Stimulated activated naive CD8-positive, alpha-beta T cell treated with anti-CD3 and anti-CD28 coated beads, Interleukin-15, Interleukin-2, amounts not matched to agents 100 ng/mL and 50 ng/mL, for 24 hours (primary cell): ENCODE measurements around the gene KLHL29.

ENCODE experiments used
- H3K27ac Mint-ChIP-seq: one replicate; pipeline ENCODE4 v1.8.0; 2021; ENCODE audit warnings: mild to moderate bottlenecking, mixed read lengths
- H3K27me3 Mint-ChIP-seq: one replicate; pipeline ENCODE4 v1.8.0; 2021; ENCODE audit warnings: mixed read lengths
- H3K36me3 Mint-ChIP-seq: one replicate; pipeline ENCODE4 v1.8.0; 2021; ENCODE audit warnings: low read depth, mixed read lengths
- H3K4me1 Mint-ChIP-seq: one replicate; pipeline ENCODE4 v1.8.0; 2021; ENCODE audit warnings: low read depth, mixed read lengths
- H3K4me3 Mint-ChIP-seq: one replicate; pipeline ENCODE4 v1.8.0; 2021; ENCODE audit warnings: mild to moderate bottlenecking, mixed read lengths
- H3K9me3 Mint-ChIP-seq: one replicate; pipeline ENCODE4 v1.8.0; 2021; ENCODE audit warnings: mixed read lengths

KLHL29 gene

GRCh38 chr2:23696752-23697045 lies 311.7 kb downstream of the KLHL29 start:
- Mint-ChIP-seq H3K27ac (no peak overlapping the region), H3K36me3 (peaks cover 6% of the 10 kb centered on the region), H3K27me3 (no peaks in the 10 kb centered on the region), H3K4me1 (no peaks in the 10 kb centered on the region), H3K4me3 (no peak overlapping the region), H3K9me3 (no peaks in the 10 kb centered on the region)

- no peak overlapping the region for H3K4me3 Mint-ChIP-seq
- peaks cover 6% of the 10 kb centered on the region for H3K36me3 Mint-ChIP-seq
- H3K4me1 Mint-ChIP-seq: no peaks in the 10 kb centered on the region
- H3K27me3 Mint-ChIP-seq: no peaks in the 10 kb centered on the region
- no peaks in the 10 kb centered on the region for H3K9me3 Mint-ChIP-seq
- no peak overlapping the region for H3K27ac Mint-ChIP-seq
Observed at GRCh38 chr2:23697256-23698075, 312.5 kb downstream of the KLHL29 start.

- H3K36me3 Mint-ChIP-seq: peaks cover 6% of the 10 kb centered on the region
- H3K4me3 Mint-ChIP-seq: no peak overlapping the region
- H3K4me1 Mint-ChIP-seq: no peaks in the 10 kb centered on the region
- no peaks in the 10 kb centered on the region for H3K27me3 Mint-ChIP-seq
- no peaks in the 10 kb centered on the region for H3K9me3 Mint-ChIP-seq
- H3K27ac Mint-ChIP-seq: no peak overlapping the region
Observed at GRCh38 chr2:23698116-23698693, 313.2 kb downstream of the KLHL29 start.

- Mint-ChIP-seq H3K27ac (no peak overlapping the region), H3K27me3 (no peaks in the 10 kb centered on the region), H3K4me1 (no peaks in the 10 kb centered on the region), H3K4me3 (no peak overlapping the region), H3K9me3 (no peaks in the 10 kb centered on the region), H3K36me3 (peaks cover 6% of the 10 kb centered on the region)
Observed at GRCh38 chr2:23698721-23699579, 314.0 kb downstream of the KLHL29 start.

- Mint-ChIP-seq H3K27ac (no peak overlapping the region), H3K4me3 (no peak overlapping the region), H3K9me3 (no peaks in the 10 kb centered on the region), H3K27me3 (no peaks in the 10 kb centered on the region), H3K36me3 (peaks cover 6% of the 10 kb centered on the region), H3K4me1 (no peaks in the 10 kb centered on the region)
Observed at GRCh38 chr2:23699580-23699925, 314.6 kb downstream of the KLHL29 start.

GRCh38 chr2:23700627-23701026 lies 315.6 kb downstream of the KLHL29 start:
- H3K4me3 Mint-ChIP-seq: no peak overlapping the region
- no peaks in the 10 kb centered on the region for H3K4me1 Mint-ChIP-seq
- peaks cover 6% of the 10 kb centered on the region for H3K36me3 Mint-ChIP-seq
- H3K9me3 Mint-ChIP-seq: no peaks in the 10 kb centered on the region
- no peak overlapping the region for H3K27ac Mint-ChIP-seq
- no peaks in the 10 kb centered on the region for H3K27me3 Mint-ChIP-seq

GRCh38 chr2:23703037-23703582 lies 318.1 kb downstream of the KLHL29 start:
- no peaks in the 10 kb centered on the region for H3K9me3 Mint-ChIP-seq
- H3K27me3 Mint-ChIP-seq: no peaks in the 10 kb centered on the region
- H3K4me1 Mint-ChIP-seq: no peaks in the 10 kb centered on the region
- H3K27ac Mint-ChIP-seq: no peak overlapping the region
- no peak overlapping the region for H3K4me3 Mint-ChIP-seq
- peaks cover 20% of the 10 kb centered on the region for H3K36me3 Mint-ChIP-seq

- Mint-ChIP-seq H3K27ac (no peak overlapping the region), H3K9me3 (no peaks in the 10 kb centered on the region), H3K27me3 (no peaks in the 10 kb centered on the region), H3K4me3 (no peak overlapping the region), H3K36me3 (peaks cover 23% of the 10 kb centered on the region), H3K4me1 (no peaks in the 10 kb centered on the region)
Observed at GRCh38 chr2:23703583-23704385, 318.8 kb downstream of the KLHL29 start.

GRCh38 chr2:23705771-23706612 lies 321.0 kb downstream of the KLHL29 start:
- Mint-ChIP-seq H3K9me3 (no peaks in the 10 kb centered on the region), H3K36me3 (peaks cover 27% of the 10 kb centered on the region), H3K27ac (no peak overlapping the region), H3K4me3 (no peak overlapping the region), H3K4me1 (no peaks in the 10 kb centered on the region), H3K27me3 (no peaks in the 10 kb centered on the region)

- no peaks in the 10 kb centered on the region for H3K9me3 Mint-ChIP-seq
- no peak overlapping the region for H3K27ac Mint-ChIP-seq
- no peak overlapping the region for H3K4me3 Mint-ChIP-seq
- peaks cover 29% of the 10 kb centered on the region for H3K36me3 Mint-ChIP-seq
- H3K4me1 Mint-ChIP-seq: no peaks in the 10 kb centered on the region
- no peaks in the 10 kb centered on the region for H3K27me3 Mint-ChIP-seq
Observed at GRCh38 chr2:23706613-23707078, 321.7 kb downstream of the KLHL29 start.

- H3K4me1 Mint-ChIP-seq: no peaks in the 10 kb centered on the region
- no peaks in the 10 kb centered on the region for H3K9me3 Mint-ChIP-seq
- H3K36me3 Mint-ChIP-seq: peaks cover 31% of the 10 kb centered on the region
Observed at GRCh38 chr2:23707096-23707495, 322.1 kb downstream of the KLHL29 start.

GRCh38 chr2:23708771-23709170 lies 323.8 kb downstream of the KLHL29 start:
- no peaks in the 10 kb centered on the region for H3K9me3 Mint-ChIP-seq

More at GRCh38 chr2:23707096-23707495, 322.1 kb downstream of the KLHL29 start:
- no peak overlapping the region for H3K27ac Mint-ChIP-seq
- no peak overlapping the region for H3K4me3 Mint-ChIP-seq
- H3K27me3 Mint-ChIP-seq: no peaks in the 10 kb centered on the region

GRCh38 chr2:23709311-23709710 lies 324.3 kb downstream of the KLHL29 start:
- Mint-ChIP-seq H3K9me3 (no peaks in the 10 kb centered on the region), H3K36me3 (peaks cover 31% of the 10 kb centered on the region), H3K4me3 (no peak overlapping the region), H3K4me1 (no peaks in the 10 kb centered on the region), H3K27me3 (no peaks in the 10 kb centered on the region), H3K27ac (no peak overlapping the region)

More at GRCh38 chr2:23708771-23709170, 323.8 kb downstream of the KLHL29 start:
- Mint-ChIP-seq H3K36me3 (peaks cover 31% of the 10 kb centered on the region), H3K27me3 (no peaks in the 10 kb centered on the region), H3K4me3 (no peak overlapping the region), H3K4me1 (no peaks in the 10 kb centered on the region), H3K27ac (no peak overlapping the region)
